ENCODE data around the gene LGALS12.

Gene LGALS12

GRCh38 chr11:63560506-63561180 lies 54.8 kb downstream of the LGALS12 start:
- DNase-seq (ENCODE audit: low read depth) = peak; percentile 21

GRCh38 chr11:63563201-63564055 lies 57.5 kb downstream of the LGALS12 start, which contains the start of gene PLAAT2:
PLAAT2 (minus strand) TSS chr11:63563379; CDS start chr11:63563324, 55 bp downstream.
- no peak for DNase-seq (ENCODE audit: low read depth)

DNA sequence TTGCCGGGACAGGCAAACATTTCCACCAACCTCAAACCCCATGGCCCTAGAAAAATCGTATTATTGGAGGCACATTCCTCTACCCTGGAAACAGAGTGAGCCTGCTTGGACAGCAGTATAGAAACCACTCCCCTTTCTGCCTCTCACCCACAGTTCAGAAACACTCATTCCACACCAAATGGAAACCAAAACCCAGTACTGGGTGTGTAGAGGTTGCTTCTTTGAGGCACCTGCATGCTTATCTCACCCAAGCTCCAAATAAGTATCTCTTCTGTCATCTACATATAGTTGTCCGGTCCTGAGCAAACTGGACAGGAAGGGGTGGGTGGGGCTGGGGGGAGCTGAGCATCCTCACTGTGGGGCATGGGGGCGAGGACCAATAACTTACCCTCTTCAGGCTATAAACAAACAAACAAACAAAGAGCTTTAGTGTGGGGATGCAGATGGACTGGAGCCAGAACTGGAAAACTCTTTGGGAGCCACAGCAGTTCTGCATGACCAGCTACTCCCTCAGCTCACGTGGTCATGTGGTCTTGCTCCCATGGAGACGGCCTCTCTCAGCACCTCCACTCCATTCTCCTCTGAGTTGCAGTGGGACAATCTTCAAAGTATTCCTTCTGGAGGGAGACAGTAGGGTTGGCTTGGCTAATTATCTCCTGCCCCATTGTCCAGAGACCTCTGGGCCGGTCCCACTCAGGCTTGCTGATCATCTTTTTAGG lies 58.3 kb downstream of the LGALS12 start:
- DNase-seq (ENCODE audit: low read depth) = no peak

DNA sequence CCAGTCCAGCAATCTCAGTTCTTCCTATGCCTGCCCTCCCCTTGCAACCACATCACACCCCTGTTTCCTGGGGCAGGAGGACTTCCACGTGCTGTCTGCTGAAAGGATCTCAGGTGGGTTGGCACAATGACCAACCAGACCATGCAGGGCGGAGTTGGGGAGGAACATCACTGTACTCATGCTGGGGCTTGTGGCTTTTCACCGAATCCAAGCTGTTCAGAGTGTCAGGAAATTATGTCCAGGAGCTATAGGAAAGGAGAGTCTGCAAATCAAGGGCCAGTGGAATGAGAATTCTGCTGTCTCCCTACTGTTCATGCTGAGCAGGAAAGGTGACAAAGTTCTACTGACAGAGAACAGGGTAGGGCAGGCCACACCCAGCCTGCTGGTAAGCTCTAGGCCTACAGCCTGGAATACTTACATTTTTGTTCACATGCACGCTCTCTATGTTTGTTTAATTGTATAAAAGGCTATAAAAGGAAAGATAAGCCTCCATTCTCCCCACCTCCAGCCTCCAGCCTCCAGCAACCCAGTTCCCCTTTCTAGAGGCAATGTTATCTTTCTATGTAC lies 59.0 kb downstream of the LGALS12 start:
- DNase-seq (ENCODE audit: low read depth) = no peak

Measured in fibroblast of gingiva (primary cell).